ENCODE results near the gene MRPS27. TPM values are rescaled to one million over a fixed set of nuclear protein-coding genes. Genes with fewer than 3 reads are reported as not detected.

MRPS27 gene
- total and polyA plus RNA-seq, 2 of the 13 experiments (the other 11 are each of a cell fraction or from before 2014, with no cell fraction given), result 71.8 to 115 TPM

- TF ChIP-seq, protein P1, sequence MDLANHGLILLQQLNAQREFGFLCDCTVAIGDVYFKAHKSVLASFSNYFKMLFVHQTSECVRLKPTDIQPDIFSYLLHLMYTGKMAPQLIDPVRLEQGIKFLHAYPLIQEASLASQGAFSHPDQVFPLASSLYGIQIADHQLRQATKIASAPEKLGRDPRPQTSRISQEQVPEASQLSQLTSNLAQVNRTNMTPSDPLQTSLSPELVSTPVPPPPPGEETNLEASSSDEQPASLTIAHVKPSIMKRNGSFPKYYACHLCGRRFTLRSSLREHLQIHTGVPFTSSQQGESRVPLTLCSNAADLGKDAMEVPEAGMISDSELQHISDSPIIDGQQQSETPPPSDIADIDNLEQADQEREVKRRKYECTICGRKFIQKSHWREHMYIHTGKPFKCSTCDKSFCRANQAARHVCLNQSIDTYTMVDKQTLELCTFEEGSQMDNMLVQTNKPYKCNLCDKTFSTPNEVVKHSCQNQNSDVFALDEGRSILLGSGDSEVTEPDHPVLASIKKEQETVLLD (CRISPR knock-in tag; IDR thresholded peaks at IDR 0.05; ENCODE audit: low read depth), result no peak
- TF ChIP-seq, protein P2, sequence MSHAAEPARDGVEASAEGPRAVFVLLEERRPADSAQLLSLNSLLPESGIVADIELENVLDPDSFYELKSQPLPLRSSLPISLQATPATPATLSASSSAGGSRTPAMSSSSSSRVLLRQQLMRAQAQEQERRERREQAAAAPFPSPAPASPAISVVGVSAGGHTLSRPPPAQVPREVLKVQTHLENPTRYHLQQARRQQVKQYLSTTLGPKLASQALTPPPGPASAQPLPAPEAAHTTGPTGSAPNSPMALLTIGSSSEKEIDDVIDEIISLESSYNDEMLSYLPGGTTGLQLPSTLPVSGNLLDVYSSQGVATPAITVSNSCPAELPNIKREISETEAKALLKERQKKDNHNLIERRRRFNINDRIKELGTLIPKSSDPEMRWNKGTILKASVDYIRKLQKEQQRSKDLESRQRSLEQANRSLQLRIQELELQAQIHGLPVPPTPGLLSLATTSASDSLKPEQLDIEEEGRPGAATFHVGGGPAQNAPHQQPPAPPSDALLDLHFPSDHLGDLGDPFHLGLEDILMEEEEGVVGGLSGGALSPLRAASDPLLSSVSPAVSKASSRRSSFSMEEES (CRISPR knock-in tag; IDR thresholded peaks at IDR 0.05), result no peak
- TF ChIP-seq, protein P3, sequence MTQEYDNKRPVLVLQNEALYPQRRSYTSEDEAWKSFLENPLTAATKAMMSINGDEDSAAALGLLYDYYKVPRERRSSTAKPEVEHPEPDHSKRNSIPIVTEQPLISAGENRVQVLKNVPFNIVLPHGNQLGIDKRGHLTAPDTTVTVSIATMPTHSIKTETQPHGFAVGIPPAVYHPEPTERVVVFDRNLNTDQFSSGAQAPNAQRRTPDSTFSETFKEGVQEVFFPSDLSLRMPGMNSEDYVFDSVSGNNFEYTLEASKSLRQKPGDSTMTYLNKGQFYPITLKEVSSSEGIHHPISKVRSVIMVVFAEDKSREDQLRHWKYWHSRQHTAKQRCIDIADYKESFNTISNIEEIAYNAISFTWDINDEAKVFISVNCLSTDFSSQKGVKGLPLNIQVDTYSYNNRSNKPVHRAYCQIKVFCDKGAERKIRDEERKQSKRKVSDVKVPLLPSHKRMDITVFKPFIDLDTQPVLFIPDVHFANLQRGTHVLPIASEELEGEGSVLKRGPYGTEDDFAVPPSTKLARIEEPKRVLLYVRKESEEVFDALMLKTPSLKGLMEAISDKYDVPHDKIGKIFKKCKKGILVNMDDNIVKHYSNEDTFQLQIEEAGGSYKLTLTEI (CRISPR knock-in tag; conservative IDR thresholded peaks at IDR 0.05), result no peak
Measured at GRCh38 chr5:72224946-72225463, 95.0 kb downstream of the MRPS27 start (continued).

DNA sequence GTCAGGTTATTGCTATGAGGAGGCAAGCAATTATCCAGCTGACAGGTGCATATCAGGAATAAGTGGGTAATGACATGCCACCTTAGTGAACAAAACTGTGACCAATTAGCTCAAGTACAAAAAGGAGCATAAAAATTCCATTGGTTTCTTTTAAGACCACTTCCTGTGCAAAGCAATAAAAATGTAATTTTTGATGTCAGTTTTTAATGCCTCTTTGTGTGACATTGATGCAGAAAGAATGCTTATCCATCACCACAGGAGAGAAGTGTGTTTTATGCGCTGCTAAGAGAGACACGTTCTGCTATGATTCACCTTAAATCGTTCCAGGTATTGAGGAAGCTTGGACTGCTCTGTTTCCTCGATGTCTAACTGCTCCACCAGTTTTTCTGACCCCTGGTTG lies 96.7 kb downstream of the MRPS27 start:
- FAIRE-seq (no peak), DNase-seq (ENCODE audit: low spot score) (no peak), ATAC-seq (no peak)
- Histone ChIP-seq H3K4me2 (ENCODE audit: low read depth, low read length) (no peak overlapping the region), H4K20me1 (ENCODE audit: insufficient read depth, low read length) (no peaks in the 10 kb centered on the region), H3K27me3 (ENCODE audit: control insufficient read depth in 1 of 2, insufficient read depth in 2 of 2, low read length in 2 of 2) (no peaks in the 10 kb centered on the region), H3K4me3 (replicated peaks in 1 of 3; ENCODE audit: insufficient read depth in 1 of 3, low read depth in 2 of 3, low read length in 3 of 3) (no peak overlapping the region), H3K36me3 (replicated peaks in 1 of 2; ENCODE audit: control insufficient read depth in 1 of 2, insufficient read depth in 2 of 2, low read length in 2 of 2) (peaks cover 36 to 95% of the 10 kb centered on the region in 2 experiments), H3K4me1 (ENCODE audit: insufficient read depth, low read length) (no peaks in the 10 kb centered on the region), H3K27ac (ENCODE audit: extremely low read length, insufficient read depth, low read length) (no peak overlapping the region), H3K9ac (ENCODE audit: insufficient read depth, low read depth, low read length) (no peak overlapping the region), H2AFZ (ENCODE audit: low read length) (no peak overlapping the region), H3K79me2 (ENCODE audit: insufficient read depth, low read length) (no peaks in the 10 kb centered on the region), H3K9me3 (ENCODE audit: low read length) (no peaks in the 10 kb centered on the region)
- in situ Hi-C loops (cut with HindIII; ENCODE audit: extremely low pct_ligation_motif_present, low pct_unique_long_range_greater_than_20kb) (no loop called here), intact Hi-C loops (cut with micrococcal nuclease; ENCODE audit: unreplicated experiment) (no loop called here)
- 99% methylated on average over 4 of the region's 4 CpGs for WGBS (ENCODE audit: low lambda C conversion rate)
- ChIA-PET POLR2A (no interaction called here), CTCF (ENCODE audit: low intra/inter-chr PET ratio, low total read pairs) (no interaction called here)
- BruUV-seq (replicated peaks), result no TSS peak
- TF ChIP-seq U2AF1 (optimal IDR thresholded peaks at IDR 0.05; ENCODE audit: low read depth, low read length), result no peak
- no peak for TF ChIP-seq DDIT3 (CRISPR knock-in tag; IDR thresholded peaks at IDR 0.05)
- TF ChIP-seq ZNF772 (CRISPR knock-in tag; IDR thresholded peaks at IDR 0.05), result no peak
- TF ChIP-seq ARNT (IDR thresholded peaks at IDR 0.05), result no peak
- no peak for TF ChIP-seq SRY (CRISPR knock-in tag; IDR thresholded peaks at IDR 0.05)
- TF ChIP-seq U2AF2 (IDR thresholded peaks at IDR 0.05; ENCODE audit: low read depth, low read length), result no peak
- no peak for TF ChIP-seq ZNF609 (CRISPR knock-in tag; IDR thresholded peaks at IDR 0.05; ENCODE audit: borderline replicate concordance)
- no peak for TF ChIP-seq PHB2 (IDR thresholded peaks at IDR 0.05; ENCODE audit: partially characterized antibody)
- no peak for TF ChIP-seq AHR (CRISPR knock-in tag; IDR thresholded peaks at IDR 0.05)
- TF ChIP-seq ZKSCAN1 (IDR thresholded peaks at IDR 0.05; ENCODE audit: low read length), result no peak

Data from HepG2 (cell line).